Pulmonary artery endothelial cell (primary cell): ENCODE data around the gene TMTC2. TPM values are rescaled to one million over a fixed set of nuclear protein-coding genes. Genes with fewer than 3 reads are reported as not detected.

Experiments
- DNase-seq: peaks from one replicate; pipeline ENCODE4 v3.0.0-alpha.2; 2011; ENCODE audit warnings: low read depth, low spot score
- total RNA-seq: library from RNA; depleted of rRNA; stranded (reverse); fragments of >200 nt; gene quantifications from 2 replicates; pipeline ENCODE4 v1.2.3, GENCODE V29; 2014

TMTC2 gene
- total RNA-seq, 1 donor from 2014 or later, result 3.6 TPM

DNA sequence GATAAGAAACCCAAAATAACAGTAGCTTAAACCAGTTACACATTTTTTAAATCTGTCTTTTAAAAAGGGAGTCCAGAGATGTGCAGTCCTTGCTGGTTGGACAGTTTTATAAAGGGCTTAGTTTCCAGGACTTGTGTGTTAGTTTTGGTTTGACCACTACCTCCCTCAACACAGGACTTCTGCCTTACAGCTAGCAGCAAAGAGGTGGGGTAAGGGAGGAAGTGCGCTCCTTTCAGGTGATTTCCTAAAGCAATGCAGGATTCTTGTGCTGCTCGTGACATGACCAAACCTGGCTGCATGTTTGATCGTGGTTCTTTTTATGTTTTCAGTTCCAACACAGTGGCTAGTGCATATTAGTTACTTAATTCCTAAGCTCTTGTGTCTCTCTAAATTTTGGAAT is 266.2 kb downstream of the TMTC2 start:
- DNase-seq, result no peak

DNA sequence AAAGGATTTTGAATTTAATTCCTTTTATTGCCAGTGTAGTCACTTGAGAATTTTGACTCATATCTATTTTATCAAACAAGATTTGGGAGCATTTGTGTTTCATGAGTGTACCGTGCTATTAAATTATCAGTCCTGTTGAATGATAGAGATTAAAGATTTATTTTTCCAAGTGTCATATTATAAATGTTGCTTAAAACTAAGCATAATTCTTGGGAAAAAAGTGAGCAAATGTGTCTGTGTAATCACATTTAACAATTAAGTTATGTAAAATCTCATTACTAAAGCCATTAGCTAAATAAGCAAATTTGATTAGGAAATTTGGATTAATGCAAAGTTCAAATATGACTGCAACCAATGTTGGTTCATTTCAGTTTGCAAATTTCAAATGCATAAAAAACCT is 266.7 kb downstream of the TMTC2 start:
- DNase-seq, result no peak

GRCh38 chr12:82954064-82954463 is 267.4 kb downstream of the TMTC2 start:
- no peak for DNase-seq

DNA sequence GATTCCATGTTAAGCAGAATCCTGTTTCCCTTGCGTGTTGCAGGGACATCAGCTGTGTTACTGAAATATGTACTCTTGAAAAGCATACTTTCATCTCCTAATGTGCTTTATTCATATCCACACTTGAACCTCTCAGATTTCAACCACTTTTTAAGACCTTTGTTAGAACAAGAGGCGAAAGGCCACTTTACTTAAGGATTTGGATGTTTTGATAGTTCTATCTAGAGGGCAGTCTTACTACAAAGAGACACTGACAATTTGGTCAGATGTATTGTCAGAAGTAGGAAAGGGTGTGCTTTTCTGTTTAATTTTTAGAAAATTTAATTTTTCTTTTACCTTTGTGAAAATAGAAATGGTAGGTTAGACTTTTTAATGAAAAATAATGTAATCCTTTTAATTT is 267.9 kb downstream of the TMTC2 start:
- DNase-seq, result no peak

DNA sequence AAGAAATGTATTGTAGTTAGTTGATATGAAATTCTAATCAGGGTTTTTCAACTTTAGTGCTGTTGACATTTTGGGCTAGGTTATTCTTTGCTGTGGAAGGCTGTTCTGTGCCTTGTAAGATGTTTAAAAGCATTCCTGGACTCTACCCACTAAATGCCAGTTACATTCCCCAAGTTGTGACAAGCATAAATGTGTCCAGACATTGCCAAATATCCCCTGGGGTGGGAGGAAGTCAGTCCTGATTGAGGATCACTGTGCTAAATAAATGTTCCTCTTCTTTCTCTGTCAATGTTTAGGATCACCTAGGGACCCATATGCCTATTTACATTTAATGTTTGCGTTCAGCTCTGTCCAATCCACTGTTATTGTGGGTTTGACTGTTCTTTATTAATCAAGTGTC is 268.3 kb downstream of the TMTC2 start:
- no peak for DNase-seq

- no peak for DNase-seq
Measured at GRCh38 chr12:82958966-82959365, 272.3 kb downstream of the TMTC2 start.

- DNase-seq, result no peak
Measured at GRCh38 chr12:82959821-82960220, 273.1 kb downstream of the TMTC2 start.

- no peak for DNase-seq
Measured at GRCh38 chr12:82961835-82962234, 275.1 kb downstream of the TMTC2 start.

- DNase-seq, result no peak
Measured at GRCh38 chr12:82963956-82964355, 277.2 kb downstream of the TMTC2 start.

DNA sequence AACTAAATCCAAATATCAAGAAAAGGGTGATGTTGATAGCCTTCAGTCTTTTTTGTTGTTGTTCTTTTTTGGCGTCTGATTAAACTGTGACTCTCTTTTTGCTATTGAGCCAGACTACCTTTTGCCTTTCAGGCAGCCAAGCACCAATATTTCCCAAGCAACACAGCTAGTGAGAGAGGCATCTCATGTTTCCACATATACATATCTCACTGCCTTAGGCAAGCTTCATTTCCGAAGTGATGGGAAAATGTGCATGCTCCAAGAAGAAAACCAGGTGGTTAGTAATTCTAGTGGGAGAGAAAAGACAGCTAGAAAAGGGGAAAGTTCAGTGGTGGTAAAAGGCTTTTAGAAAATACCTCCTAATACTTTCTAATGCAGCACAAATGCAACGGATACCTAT is 277.7 kb downstream of the TMTC2 start:
- no peak for DNase-seq

- DNase-seq, result peak; percentile 5
Measured at GRCh38 chr12:82966001-82966559, 279.4 kb downstream of the TMTC2 start.

DNA sequence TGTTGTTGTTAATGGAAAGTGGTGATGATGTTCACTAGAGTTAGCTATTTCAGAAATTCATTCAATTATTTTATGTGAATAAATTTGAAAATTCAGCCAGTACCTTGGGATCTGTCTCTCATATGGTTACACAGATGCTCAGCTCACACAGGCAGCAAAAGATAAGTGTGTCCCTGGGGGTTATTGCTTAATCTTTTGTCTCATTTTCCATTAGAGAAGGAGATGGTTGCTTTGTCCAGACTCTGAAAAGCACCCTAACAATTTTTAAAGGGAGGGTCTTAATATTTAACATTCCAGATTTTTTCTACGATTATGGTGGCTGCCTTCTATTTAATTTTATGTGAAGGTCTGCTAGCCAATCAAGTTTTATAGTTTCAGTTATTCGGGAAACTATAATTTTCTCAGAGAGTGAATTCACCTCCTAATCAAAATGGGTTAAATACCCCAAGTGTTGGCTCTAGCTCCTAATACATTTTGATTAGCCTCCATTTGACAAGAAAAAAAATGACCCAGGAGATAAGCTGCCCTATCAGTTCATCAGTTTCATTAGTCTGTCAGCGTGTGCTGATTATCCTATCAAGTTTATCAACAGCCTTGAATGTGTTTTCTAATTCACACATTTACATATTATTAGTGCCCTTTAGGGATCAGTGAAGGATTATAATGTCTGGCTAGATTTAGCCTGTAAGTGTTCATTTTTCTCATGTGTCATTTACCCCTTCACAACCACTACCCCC is 282.1 kb downstream of the TMTC2 start:
- no peak for DNase-seq

- no peak for DNase-seq
Measured at GRCh38 chr12:82970614-82971013, 283.9 kb downstream of the TMTC2 start.

DNA sequence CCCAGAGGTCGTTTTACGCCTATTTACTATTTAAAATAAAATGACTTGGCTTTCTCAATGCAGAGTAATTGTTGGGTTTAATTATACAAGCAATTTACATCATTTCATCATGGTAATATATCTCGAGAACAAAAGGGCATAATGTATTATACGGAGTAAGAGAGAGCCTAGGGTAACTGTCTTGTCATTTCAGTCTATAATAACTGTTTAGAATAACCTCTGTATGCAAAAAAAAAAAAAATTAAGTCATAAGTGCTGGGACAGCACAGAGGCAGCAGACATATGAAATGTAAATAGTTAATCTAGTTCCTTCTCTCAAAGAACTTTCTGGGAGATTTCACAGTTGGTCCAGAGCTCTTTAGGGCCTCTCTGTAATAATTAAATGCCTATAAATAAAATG is 284.9 kb downstream of the TMTC2 start:
- DNase-seq, result no peak

DNA sequence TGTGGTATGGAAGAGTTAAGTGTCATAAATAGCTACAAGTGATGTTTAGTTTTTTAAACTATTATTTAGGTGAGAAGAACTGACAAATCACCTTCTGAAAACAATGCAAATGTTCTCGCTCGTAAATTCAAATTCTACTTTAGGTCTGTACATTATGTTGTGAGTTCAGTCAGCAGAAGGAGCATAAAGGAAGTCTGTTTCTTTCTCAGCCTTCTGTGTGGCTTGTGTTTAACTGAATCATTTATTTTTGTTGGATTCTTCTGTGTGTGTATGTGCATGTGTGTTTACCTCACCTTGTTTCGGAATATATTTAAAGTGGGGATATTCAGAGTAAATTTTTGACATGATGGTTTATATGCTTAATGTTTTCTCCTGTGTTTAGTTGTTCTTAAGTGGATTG is 285.9 kb downstream of the TMTC2 start:
- no peak for DNase-seq

DNA sequence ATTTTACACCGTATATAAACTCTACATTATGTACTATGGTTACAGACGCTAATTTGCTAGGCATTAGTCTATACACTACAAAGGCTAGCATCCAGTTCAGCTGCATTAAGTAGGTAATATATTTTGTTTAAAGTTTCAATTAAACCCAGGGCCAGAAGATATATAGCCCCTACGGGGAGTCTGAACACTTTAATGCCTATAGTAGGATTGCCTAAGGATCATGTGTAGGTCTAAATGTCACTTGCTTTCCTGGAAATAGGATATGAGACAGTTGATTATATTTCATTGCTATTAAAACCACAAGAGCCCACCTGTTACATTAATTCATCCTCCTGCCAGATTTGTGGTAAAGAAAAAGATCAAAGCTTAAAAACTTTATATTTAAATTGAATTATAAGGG is 286.9 kb downstream of the TMTC2 start:
- DNase-seq, result no peak

DNA sequence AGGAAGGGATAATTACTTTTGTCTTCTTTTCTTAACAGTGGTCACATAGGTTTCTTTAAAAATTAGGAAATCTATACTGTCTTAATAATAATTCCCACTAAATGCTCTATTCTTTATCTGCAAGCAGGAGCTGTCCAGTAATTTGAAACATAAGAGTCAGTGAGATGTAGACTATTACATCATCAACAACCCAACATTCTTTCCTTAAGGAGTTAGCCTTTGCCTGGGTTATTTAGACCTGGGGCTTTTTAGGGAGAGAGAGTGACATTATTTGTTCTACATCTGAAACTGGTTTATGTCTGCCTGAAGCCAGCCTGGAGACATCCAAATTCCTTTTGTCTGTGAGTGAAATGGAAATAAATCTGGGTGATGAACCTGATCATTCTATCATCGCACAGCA is 294.4 kb downstream of the TMTC2 start:
- no peak for DNase-seq

GRCh38 chr12:82994117-82994516 is 307.4 kb downstream of the TMTC2 start:
- no peak for DNase-seq

- no peak for DNase-seq
Measured at GRCh38 chr12:82996168-82996812, 309.6 kb downstream of the TMTC2 start.

DNA sequence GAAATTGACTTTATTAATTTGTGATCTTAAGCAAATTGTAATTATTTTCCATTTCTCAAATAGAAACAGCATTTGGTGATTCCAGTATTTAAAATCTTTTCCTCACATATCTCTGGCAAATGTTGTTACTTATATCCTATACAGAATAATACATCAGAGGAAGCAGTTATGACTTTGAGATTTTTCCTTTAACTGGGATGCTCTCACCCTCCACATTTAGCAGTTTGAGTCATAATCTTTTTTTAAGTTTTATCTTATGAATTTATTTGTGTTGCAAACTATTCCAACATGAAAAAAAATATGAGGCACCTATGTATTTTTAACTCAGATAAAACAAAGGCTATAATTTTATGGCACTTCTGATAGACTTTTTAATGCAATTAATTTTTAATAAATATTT is 311.8 kb downstream of the TMTC2 start:
- no peak for DNase-seq

DNA sequence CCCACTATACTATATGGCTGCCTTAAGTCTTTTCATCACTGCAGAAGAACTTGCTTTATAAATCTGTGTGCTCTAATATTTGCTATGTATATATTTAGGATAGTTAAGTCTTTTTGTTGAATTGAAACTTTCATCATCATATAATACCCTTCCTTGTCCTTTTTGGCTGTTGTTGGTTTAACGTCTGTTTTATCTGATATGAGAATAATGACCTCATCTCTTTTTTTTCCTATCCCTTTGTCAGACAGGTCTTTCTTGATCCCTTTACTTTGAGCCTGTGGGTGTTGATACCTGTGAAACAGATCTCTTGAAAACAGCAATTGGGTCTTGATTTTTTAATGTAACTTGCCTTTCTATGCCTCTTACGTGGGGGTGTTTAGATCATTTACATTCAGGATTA is 316.3 kb downstream of the TMTC2 start:
- DNase-seq, result no peak

DNA sequence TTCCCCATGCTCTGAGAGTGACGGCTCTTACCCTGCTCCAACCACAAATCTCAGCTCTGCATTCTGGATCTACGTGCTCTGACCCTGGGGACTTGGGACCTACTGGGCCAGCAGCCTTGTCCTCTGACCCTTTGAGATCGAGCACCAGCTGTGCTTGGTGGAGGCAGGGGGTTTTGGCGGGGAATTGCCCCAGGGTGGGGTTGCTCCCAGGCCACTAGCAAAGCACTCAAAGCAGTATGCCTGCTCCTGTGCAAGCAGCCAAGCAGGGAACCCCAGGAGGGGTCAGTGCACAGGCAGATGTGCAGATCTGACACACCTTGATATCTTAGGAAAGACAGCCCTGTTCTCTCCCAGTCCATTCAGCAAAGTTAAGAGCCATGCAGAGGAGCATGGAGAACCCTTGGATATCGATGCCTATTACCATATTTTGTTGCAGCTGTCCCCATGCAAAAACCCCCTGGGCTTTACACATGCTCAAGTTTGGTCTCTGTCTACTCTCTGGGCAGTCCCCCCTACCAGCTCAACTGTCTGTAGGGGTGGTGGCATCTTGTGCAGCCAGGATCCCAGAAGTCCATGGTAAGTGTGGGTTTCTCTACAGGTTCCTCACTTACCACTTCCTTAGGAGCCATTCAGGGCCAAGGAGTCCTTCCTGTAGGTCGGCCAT is 319.0 kb downstream of the TMTC2 start:
- DNase-seq, result no peak
